ENCODE data around the gene UBAP2.
A peak's percentile ranks its signal among the peaks of the same experiment; 100 is the strongest.

Gene UBAP2

GRCh38 chr9:33921967-33922895, 126.5 kb downstream of the UBAP2 start:
- in situ Hi-C loops (cut with HindIII; ENCODE audit: low pct_unique_long_range_greater_than_20kb, low sequenced_read_pairs): no loop called here
- peak in 1 of 2 experiments; percentile 32 for DNase-seq (ENCODE audit: low read depth in 1 of 2, low spot score in 1 of 2)
- no peak for TF ChIP-seq JUND (IDR thresholded peaks at IDR 0.05; ENCODE audit: low read depth)

GRCh38 chr9:33919276-33919897, 129.3 kb downstream of the UBAP2 start:
- in situ Hi-C loops (cut with HindIII; ENCODE audit: low pct_unique_long_range_greater_than_20kb, low sequenced_read_pairs): no loop called here
- no peak for TF ChIP-seq JUND (IDR thresholded peaks at IDR 0.05; ENCODE audit: low read depth)
- no peak for DNase-seq (ENCODE audit: low read depth in 1 of 2, low spot score in 1 of 2)

DNA sequence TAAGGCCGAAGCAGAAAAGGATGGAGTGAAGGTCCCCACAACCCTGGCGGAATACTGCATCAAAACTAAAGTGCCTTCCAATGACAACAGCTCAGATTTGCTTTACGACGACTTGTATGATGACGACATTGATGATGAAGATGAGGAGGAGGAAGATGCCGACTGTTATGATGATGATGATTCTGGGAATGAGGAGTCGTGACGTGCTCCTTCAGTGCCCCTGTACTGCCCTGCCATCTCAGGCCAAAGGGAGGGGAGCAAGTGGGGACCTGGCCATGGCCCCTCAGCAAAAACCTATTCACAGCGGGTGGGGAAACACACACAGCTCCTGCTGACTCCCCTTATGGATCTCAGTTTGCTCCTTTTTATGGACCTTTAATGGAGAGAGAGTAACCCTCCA, 131.7 kb downstream of the UBAP2 start:
- DNase-seq (ENCODE audit: low read depth in 1 of 2, low spot score in 1 of 2): no peak
- in situ Hi-C loops (cut with HindIII; ENCODE audit: low pct_unique_long_range_greater_than_20kb, low sequenced_read_pairs): no loop called here
- TF ChIP-seq JUND (IDR thresholded peaks at IDR 0.05; ENCODE audit: low read depth): no peak

DNA sequence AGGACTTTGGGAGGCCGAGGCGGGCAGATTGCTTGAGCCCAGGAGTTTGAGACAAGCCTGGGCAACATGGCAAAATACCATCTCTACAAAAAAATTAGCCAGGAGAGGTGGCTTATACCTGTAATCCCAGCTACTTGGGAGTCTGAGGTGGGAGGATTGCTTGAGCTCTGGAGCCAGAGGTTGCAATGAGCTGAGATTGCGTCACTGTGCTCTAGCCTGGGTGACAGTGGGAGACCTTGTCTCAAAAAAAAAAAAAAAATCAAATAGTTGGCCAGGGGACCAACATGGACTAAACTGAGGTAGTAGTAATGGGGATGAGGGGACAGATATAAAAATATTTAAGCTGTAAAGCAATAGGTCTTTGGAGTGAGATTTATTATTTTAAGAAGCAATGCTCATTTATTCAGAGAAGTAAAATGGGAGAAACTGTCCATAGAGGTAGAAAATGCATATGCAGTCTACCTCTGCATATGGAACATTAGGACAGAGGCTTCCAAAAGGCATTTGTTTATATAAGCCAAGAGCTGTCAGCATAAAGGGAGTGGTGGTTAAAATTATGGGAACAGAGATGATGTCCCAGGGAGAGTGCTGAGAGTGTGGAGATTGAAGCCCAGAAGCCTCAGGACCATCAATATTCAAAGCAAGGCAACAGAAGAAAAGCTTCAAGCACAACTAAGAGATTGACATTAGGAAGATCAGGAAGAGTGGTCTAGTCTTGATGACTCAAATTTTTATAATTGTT, 133.6 kb downstream of the UBAP2 start:
- TF ChIP-seq JUND (IDR thresholded peaks at IDR 0.05; ENCODE audit: low read depth): no peak
- no peak for DNase-seq (ENCODE audit: low read depth in 1 of 2, low spot score in 1 of 2)
- in situ Hi-C loops (cut with HindIII; ENCODE audit: low pct_unique_long_range_greater_than_20kb, low sequenced_read_pairs): no loop called here

DNA sequence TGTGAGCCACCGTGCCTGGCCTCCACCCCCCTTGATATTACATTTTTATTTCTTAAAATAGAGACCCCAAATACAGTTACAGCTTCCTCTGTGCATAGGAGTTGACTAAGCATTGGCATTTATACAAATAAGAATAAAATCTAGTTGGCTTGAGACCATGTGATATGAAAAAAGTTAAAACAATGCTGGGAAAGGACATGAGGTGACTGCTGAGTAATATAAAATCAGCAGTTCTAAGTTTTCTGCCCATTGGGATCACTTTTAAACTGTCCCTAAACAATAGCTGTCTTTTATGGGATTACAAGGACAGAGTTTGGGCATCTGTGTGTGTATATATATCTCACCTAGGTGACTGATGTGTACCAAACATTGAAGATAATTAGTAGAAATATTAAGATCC, 135.1 kb downstream of the UBAP2 start:
- TF ChIP-seq JUND (IDR thresholded peaks at IDR 0.05; ENCODE audit: low read depth): no peak
- in situ Hi-C loops (cut with HindIII; ENCODE audit: low pct_unique_long_range_greater_than_20kb, low sequenced_read_pairs): no loop called here
- DNase-seq (ENCODE audit: low read depth in 1 of 2, low spot score in 1 of 2): no peak

DNA sequence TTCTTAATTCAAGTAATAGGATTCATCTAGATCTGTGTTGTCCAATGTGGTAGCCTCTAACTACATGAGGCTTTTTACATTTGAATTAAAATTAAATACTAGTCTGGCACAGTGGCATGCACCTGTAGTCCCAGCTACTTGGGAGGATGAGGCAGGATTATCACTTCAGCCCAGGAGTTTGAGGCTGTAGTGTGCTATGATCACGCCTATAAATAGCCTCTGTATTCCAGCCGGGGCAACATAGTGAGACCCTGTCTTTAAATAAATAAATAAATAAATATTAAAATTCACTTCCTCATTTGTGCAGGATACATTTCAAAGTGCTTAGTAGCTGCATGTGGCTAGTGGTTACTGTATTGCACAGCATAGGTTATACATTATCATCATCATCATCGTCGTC, 139.9 kb downstream of the UBAP2 start:
- no peak for DNase-seq (ENCODE audit: low read depth in 1 of 2, low spot score in 1 of 2)
- in situ Hi-C loops (cut with HindIII; ENCODE audit: low pct_unique_long_range_greater_than_20kb, low sequenced_read_pairs): no loop called here
- no peak for TF ChIP-seq JUND (IDR thresholded peaks at IDR 0.05; ENCODE audit: low read depth)

DNA sequence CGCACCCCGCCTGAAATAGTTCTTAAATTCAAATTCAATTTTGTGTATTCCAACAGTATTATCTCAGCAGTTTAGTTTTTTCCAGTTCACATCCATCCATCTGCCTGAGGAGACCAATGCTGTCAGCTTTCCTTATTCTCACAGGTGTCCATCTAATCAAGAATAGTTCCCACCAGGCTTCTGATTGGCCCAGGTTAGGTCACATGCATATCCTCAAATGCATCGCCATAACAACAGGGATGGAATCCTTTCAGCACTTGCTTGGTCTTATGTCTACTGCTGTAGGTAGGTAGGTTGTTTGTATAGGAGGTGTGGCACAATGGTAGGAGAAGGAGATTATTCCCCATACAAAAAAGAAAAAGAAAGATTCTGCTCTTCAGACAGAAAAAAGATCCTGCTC, 140.6 kb downstream of the UBAP2 start:
- DNase-seq (ENCODE audit: low read depth in 1 of 2, low spot score in 1 of 2): no peak
- no peak for TF ChIP-seq JUND (IDR thresholded peaks at IDR 0.05; ENCODE audit: low read depth)
- in situ Hi-C loops (cut with HindIII; ENCODE audit: low pct_unique_long_range_greater_than_20kb, low sequenced_read_pairs): no loop called here

DNA sequence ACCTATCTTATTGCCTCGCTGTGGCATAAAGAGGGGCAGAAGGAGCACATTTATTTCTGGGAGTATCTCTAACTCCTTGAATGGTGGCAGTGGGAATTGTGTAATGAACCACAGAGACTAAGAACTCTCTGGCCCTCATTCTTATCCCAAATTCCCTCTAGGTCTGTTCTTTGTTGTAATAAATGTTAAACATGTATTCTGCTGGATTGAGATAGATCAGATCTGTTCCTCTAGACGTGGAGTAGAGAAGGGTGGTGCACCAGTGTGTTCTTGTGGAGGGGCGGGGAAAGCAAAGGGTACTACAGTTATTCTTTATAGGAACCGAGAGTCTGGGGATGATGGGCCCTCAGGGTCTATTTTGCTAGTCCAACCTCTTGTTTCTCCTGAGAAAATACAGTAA, 141.3 kb downstream of the UBAP2 start:
- in situ Hi-C loops (cut with HindIII; ENCODE audit: low pct_unique_long_range_greater_than_20kb, low sequenced_read_pairs): no loop called here
- DNase-seq (ENCODE audit: low read depth in 1 of 2, low spot score in 1 of 2): no peak
- no peak for TF ChIP-seq JUND (IDR thresholded peaks at IDR 0.05; ENCODE audit: low read depth)

DNA sequence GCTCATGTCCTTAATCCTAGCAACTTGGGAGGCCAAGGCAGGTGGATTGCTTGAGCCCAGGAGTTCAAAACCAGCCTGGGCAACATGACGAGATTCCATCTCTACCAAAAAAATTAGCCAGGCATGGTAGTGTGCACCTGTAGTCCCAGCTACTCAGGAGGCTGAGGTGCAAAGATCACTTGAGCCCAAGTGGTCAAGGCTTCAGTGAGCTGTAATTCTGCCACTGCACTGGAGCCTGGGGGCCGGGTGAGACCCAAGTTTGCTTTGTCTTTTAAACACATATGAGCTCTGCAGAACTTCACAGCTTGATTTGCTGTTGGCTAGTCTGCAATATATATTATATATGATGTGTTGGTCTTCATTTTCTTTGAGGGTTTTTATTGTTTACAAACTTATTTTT, 141.9 kb downstream of the UBAP2 start:
- in situ Hi-C loops (cut with HindIII; ENCODE audit: low pct_unique_long_range_greater_than_20kb, low sequenced_read_pairs): no loop called here
- no peak for DNase-seq (ENCODE audit: low read depth in 1 of 2, low spot score in 1 of 2)
- TF ChIP-seq JUND (IDR thresholded peaks at IDR 0.05; ENCODE audit: low read depth): no peak

DNA sequence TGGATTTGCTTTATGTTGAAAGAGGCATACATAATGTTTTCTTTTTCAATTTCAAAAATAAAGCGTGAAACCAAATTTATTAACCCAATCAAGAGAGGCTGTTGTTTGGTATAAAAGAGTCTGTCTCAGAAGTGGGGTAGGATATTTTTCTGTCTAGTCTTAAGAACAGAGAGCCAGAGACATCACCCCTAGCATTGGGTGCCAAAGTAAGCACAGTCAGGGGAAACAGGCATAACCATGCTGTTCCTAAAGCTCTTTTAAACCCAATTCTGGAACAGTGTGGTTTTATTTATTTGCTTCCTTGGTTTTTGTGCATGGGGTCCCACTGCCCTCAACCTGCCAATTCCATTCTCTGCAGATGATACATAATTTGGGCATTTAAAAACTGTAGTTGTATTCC, 143.6 kb downstream of the UBAP2 start:
- no peak for DNase-seq (ENCODE audit: low read depth in 1 of 2, low spot score in 1 of 2)
- no peak for TF ChIP-seq JUND (IDR thresholded peaks at IDR 0.05; ENCODE audit: low read depth)
- in situ Hi-C loops (cut with HindIII; ENCODE audit: low pct_unique_long_range_greater_than_20kb, low sequenced_read_pairs): no loop called here

DNA sequence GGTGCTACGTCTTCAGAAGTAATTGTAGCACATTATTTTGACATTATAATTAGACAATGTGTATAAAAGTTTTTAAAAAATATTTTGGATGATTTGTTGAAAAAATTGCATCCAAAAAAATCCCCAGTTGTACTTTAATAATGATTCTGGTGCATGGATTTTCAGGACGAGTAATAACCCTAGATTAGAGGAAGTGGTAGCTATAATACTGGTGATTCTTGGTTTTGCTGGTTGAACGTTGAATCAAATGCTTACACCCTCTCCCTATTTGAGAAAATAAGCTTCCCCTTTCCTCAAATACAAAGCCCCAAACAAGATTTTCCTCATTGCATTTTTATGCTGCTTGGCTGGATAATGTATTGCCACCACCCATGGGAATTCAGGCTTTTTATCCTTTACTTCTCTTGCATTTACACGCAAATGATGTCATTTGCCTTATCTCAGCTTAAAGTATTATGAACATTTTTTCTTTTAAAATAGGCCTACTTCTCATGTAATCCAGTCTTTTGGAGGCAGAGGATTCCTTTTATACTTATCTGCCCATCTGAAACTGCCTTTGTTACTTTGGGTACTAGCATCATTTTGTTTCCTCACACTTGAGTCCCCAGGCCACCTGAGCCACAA, 145.4 kb downstream of the UBAP2 start:
- in situ Hi-C loops (cut with HindIII; ENCODE audit: low pct_unique_long_range_greater_than_20kb, low sequenced_read_pairs): no loop called here
- no peak for TF ChIP-seq JUND (IDR thresholded peaks at IDR 0.05; ENCODE audit: low read depth)
- no peak for DNase-seq (ENCODE audit: low read depth in 1 of 2, low spot score in 1 of 2)

- no peak for DNase-seq (ENCODE audit: low read depth in 1 of 2, low spot score in 1 of 2)
- in situ Hi-C loops (cut with HindIII; ENCODE audit: low pct_unique_long_range_greater_than_20kb, low sequenced_read_pairs): no loop called here
- TF ChIP-seq JUND (IDR thresholded peaks at IDR 0.05; ENCODE audit: low read depth): no peak
Measured at GRCh38 chr9:33894316-33894715, 154.4 kb downstream of the UBAP2 start.
